Transverse colon (tissue), 4 donors: ENCODE data around the gene ZMIZ1. TPM values are rescaled to one million over a fixed set of nuclear protein-coding genes. Genes with fewer than 3 reads are reported as not detected.

Source experiments
- DNase-seq: peaks from one replicate; pipeline ENCODE4 v3.0.0-alpha.2; 2019
- H3K27ac ChIP-seq, 4 donors: fragments of 200-600 bp; sonication (generic); 2 replicates each; pipeline ENCODE4 v1.5.1; 2016 to 2018; ENCODE audit warnings: inconsistent platforms in 4 of 4
- H3K27me3 ChIP-seq: fragments of 200-600 bp; sonication (generic); 2 replicates; pipeline ENCODE4 v1.5.1; 2017; ENCODE audit warnings: inconsistent platforms
- H3K36me3 ChIP-seq, 4 donors: fragments of 200-600 bp; sonication (generic); 2 replicates each; pipeline ENCODE4 v1.5.1; 2017 to 2019; ENCODE audit warnings: inconsistent platforms in 4 of 4
- H3K4me1 ChIP-seq, 4 donors: fragments of 200-600 bp; sonication (generic); 2 replicates each; pipeline ENCODE4 v1.5.1; 2017 to 2020; ENCODE audit warnings: inconsistent platforms in 4 of 4
- H3K4me3 ChIP-seq, 4 donors: fragments of 200-600 bp; sonication (generic); 1 replicate in 1 of 4; 2 replicates in 3 of 4; pipeline versions ENCODE4 v1.5.1 to v1.6.1; 2017 to 2019; ENCODE audit warnings: inconsistent platforms in 4 of 4
- H3K9me3 ChIP-seq, 2 donors: fragments of 200-600 bp; sonication (generic); 2 replicates each; pipeline ENCODE4 v1.5.1; 2017 to 2019; ENCODE audit warnings: inconsistent platforms in 2 of 2
- EP300 ChIP-seq: sonication (generic); formaldehyde crosslinking; IDR thresholded peaks from one replicate; pipeline ENCODE4 v1.6.1; 2017; ENCODE audit warnings: antibody characterized with exemption, low read depth
- POLR2A ChIP-seq: fragments of 450-650 bp; IDR thresholded peaks from one replicate; pipeline ENCODE4 v1.6.1; 2016; ENCODE audit warnings: antibody characterized with exemption, mild to moderate bottlenecking, moderate library complexity
- POLR2AphosphoS5 ChIP-seq, 3 donors: sonication (generic); formaldehyde crosslinking; IDR thresholded peaks; one replicate each; pipeline ENCODE4 v1.6.1; 2016; ENCODE audit warnings: antibody characterized with exemption in 3 of 3
- WGBS, 2 donors: methylation state at CpG; one replicate each; pipeline ENCODE4 v1.1.5; 2018; ENCODE audit warnings: low coverage in 1 of 2; 5-methylcytosine and 5-hydroxymethylcytosine counted together
- in situ Hi-C, 4 donors: fragments of 200-750 bp; cut with MboI; loops; one replicate each; pipeline versions ENCODE4 v1.15.0 to v1.15.1; 2017; ENCODE audit warnings: low sequenced_read_pairs in 3 of 4, low pct_ligation_motif_present in 1 of 4, low pct_unique_long_range_greater_than_20kb in 1 of 4
- intact Hi-C: fragments of 100-400 bp; cut with DNase I; formaldehyde crosslinking; loops from one replicate; pipeline ENCODE4 v1.15.1; 2023; ENCODE audit warnings: low total_unique reads
- total RNA-seq, 4 donors: library from RNA; depleted of rRNA; stranded (reverse); fragments of >200 nt; gene quantifications; one replicate each; pipeline ENCODE4 v1.1.0, GENCODE V29; 2016
- TF ChIP-seq, protein P1 (sequence below), 5 experiments: fragments of 200-600 bp in 3 of 5; fragments of 450-650 bp in 2 of 5; sonication (generic) in 3 of 5; IDR thresholded peaks; 1 replicate in 2 of 5; 2 replicates in 3 of 5; pipeline ENCODE4 v1.5.1; 2016 to 2017; ENCODE audit warnings: antibody characterized with exemption in 5 of 5, inconsistent platforms in 3 of 5, mild to moderate bottlenecking in 2 of 5, moderate library complexity in 1 of 5

Gene ZMIZ1
- total RNA-seq, 4 donors from 2014 or later, result 32.0 to 108 (median 63.0) TPM

GRCh38 chr10:79350407-79351154 is 281.8 kb downstream of the ZMIZ1 start:
- no peak for DNase-seq
- in situ Hi-C loops, result loop anchor here in 1 of 4 donors (25.0 kb wide), 1 partner anchor 862 kb away; the partner anchor contains the start of gene ANXA11
- Histone ChIP-seq H3K27ac (no peak overlapping the region), H3K36me3 (peaks cover 0 to 44% (median 18%) of the 10 kb centered on the region in 4 donors), H3K9me3 (no peaks in the 10 kb centered on the region), H3K4me3 (no peak overlapping the region), H3K27me3 (no peaks in the 10 kb centered on the region), H3K4me1 (peaks cover 4 to 23% (median 16%) of the 10 kb centered on the region in 4 donors)
- intact Hi-C loops, result no loop called here
- TF ChIP-seq, protein P1, sequence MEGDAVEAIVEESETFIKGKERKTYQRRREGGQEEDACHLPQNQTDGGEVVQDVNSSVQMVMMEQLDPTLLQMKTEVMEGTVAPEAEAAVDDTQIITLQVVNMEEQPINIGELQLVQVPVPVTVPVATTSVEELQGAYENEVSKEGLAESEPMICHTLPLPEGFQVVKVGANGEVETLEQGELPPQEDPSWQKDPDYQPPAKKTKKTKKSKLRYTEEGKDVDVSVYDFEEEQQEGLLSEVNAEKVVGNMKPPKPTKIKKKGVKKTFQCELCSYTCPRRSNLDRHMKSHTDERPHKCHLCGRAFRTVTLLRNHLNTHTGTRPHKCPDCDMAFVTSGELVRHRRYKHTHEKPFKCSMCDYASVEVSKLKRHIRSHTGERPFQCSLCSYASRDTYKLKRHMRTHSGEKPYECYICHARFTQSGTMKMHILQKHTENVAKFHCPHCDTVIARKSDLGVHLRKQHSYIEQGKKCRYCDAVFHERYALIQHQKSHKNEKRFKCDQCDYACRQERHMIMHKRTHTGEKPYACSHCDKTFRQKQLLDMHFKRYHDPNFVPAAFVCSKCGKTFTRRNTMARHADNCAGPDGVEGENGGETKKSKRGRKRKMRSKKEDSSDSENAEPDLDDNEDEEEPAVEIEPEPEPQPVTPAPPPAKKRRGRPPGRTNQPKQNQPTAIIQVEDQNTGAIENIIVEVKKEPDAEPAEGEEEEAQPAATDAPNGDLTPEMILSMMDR (IDR thresholded peaks at IDR 0.05), result no peak
- TF ChIP-seq POLR2A, result no peak
- TF ChIP-seq POLR2AphosphoS5 (IDR thresholded peaks at IDR 0.05), result no peak
- TF ChIP-seq EP300, result no peak
- WGBS, 2 donors, result 89% methylated on average over 20 of the region's 21 CpGs; no CpG with 5 or more reads in 1 of the 2 donors

GRCh38 chr10:79351332-79351731 is 282.6 kb downstream of the ZMIZ1 start:
- TF ChIP-seq, protein P1 (IDR thresholded peaks at IDR 0.05), result no peak
- no peak for DNase-seq
- Histone ChIP-seq H3K9me3 (no peaks in the 10 kb centered on the region), H3K4me3 (no peak overlapping the region), H3K27ac (no peak overlapping the region), H3K4me1 (peaks cover 4 to 23% (median 16%) of the 10 kb centered on the region in 4 donors), H3K27me3 (no peaks in the 10 kb centered on the region), H3K36me3 (peaks cover 0 to 44% (median 18%) of the 10 kb centered on the region in 4 donors)
- 94 to 97% methylated on average over 4 to 13 of the region's 13 CpGs for WGBS, 2 donors
- in situ Hi-C loops (loop anchor here in 1 of 4 donors (25.0 kb wide), 1 partner anchor 861 kb away; the partner anchor contains the start of gene ANXA11), intact Hi-C loops (no loop called here)

GRCh38 chr10:79352035-79352877 is 283.5 kb downstream of the ZMIZ1 start:
- H3K4me1 ChIP-seq, result peaks cover 4 to 17% (median 12%) of the 10 kb centered on the region in 4 donors
- intact Hi-C loops (no loop called here), in situ Hi-C loops (loop anchor here in 1 of 4 donors (25.0 kb wide), 1 partner anchor 860 kb away; the partner anchor contains the start of gene ANXA11)
- H3K27ac ChIP-seq, result no peak overlapping the region
- H3K36me3 ChIP-seq, result peaks cover 0 to 44% (median 18%) of the 10 kb centered on the region in 4 donors
- WGBS, 2 donors, result 90 to 100% methylated on average over 2 to 11 of the region's 11 CpGs
- TF ChIP-seq POLR2A, result no peak
- TF ChIP-seq, protein P1 (IDR thresholded peaks at IDR 0.05), result no peak
- no peaks in the 10 kb centered on the region for H3K9me3 ChIP-seq
- no peaks in the 10 kb centered on the region for H3K27me3 ChIP-seq
- no peak for DNase-seq
- H3K4me3 ChIP-seq, result no peak overlapping the region

DNA sequence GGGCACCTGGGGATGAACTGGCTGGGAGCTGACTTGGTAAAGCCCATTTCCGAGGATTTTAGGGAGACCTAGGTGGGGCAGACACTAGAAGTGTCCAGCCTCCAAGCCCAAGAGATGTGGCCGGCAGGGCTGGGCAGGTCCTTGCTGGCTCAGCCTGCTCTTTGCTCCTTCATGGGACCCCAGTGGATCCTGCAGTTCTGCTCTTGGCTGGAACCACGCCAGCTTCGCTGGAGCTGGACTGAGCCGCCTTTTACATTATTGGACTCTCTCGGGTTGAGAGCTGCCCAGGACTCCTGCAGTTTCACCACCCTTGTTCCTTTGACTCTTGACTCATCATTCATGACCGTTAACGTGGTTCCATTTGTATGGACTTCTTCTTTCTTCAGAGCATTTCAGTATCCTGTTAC is 284.2 kb downstream of the ZMIZ1 start:
- in situ Hi-C loops, result loop anchor here in 1 of 4 donors (25.0 kb wide), 1 partner anchor 859 kb away; the partner anchor contains the start of gene ANXA11
- Histone ChIP-seq H3K4me3 (no peak overlapping the region), H3K27ac (no peak overlapping the region), H3K36me3 (peaks cover 0 to 44% (median 18%) of the 10 kb centered on the region in 4 donors), H3K4me1 (peaks cover 4 to 17% (median 12%) of the 10 kb centered on the region in 4 donors), H3K9me3 (no peaks in the 10 kb centered on the region), H3K27me3 (no peaks in the 10 kb centered on the region)
- TF ChIP-seq POLR2A (no peak), EP300 (no peak), POLR2AphosphoS5 (IDR thresholded peaks at IDR 0.05) (no peak)
- TF ChIP-seq, protein P1 (IDR thresholded peaks at IDR 0.05), result no peak
- WGBS, 2 donors, result 77 to 100% methylated on average over 3 to 8 of the region's 8 CpGs
- intact Hi-C loops, result no loop called here
- DNase-seq, result no peak
